Natural killer cell (primary cell): ENCODE results near the gene LCAT. TPM values are rescaled to one million over a fixed set of nuclear protein-coding genes. Genes with fewer than 3 reads are reported as not detected.

Experiments
- ATAC-seq, 3 donors: fragments of 150-1000 bp in 2 of 3; fragments of 200-7000 bp in 1 of 3; cut with Tn5 transposase; 1 replicate in 1 of 3; 2 replicates in 2 of 3; pipeline ENCODE4 v1.10.0; 2021; ENCODE audit warnings: mild to moderate bottlenecking in 2 of 3, moderate library complexity in 2 of 3
- DNase-seq, 2 donors: peaks; one replicate each; pipeline versions ENCODE4 v3.0.0 to v3.0.0-alpha.2; 2013 to 2021; ENCODE audit warnings: mixed read lengths in 1 of 2
- H3K27ac ChIP-seq: one replicate; pipeline ENCODE4 v1.5.1; 2013; ENCODE audit warnings: mild to moderate bottlenecking, low read length
- H3K27me3 ChIP-seq: one replicate; pipeline ENCODE4 v1.6.1; 2013; ENCODE audit warnings: low read length; ENCODE audit not compliant: control insufficient read depth, insufficient read depth
- H3K36me3 ChIP-seq: one replicate; pipeline ENCODE4 v1.6.1; 2013; ENCODE audit warnings: low read length; ENCODE audit not compliant: control insufficient read depth, insufficient read depth
- H3K4me1 ChIP-seq: one replicate; pipeline ENCODE4 v1.6.1; 2013; ENCODE audit warnings: low read length; ENCODE audit not compliant: control insufficient read depth, insufficient read depth
- H3K4me3 ChIP-seq: one replicate; pipeline ENCODE4 v1.5.1; 2013; ENCODE audit warnings: low read length
- H3K9me3 ChIP-seq: one replicate; pipeline ENCODE4 v1.6.1; 2013; ENCODE audit warnings: low read length; ENCODE audit not compliant: control insufficient read depth, insufficient read depth
- H3K27ac Mint-ChIP-seq, 2 donors: one replicate each; pipeline ENCODE4 v1.8.0; 2022; ENCODE audit warnings: mild to moderate bottlenecking in 2 of 2, mixed read lengths in 2 of 2, moderate library complexity in 1 of 2
- H3K27me3 Mint-ChIP-seq, 2 donors: one replicate each; pipeline ENCODE4 v1.8.0; 2022; ENCODE audit warnings: low read depth in 2 of 2, mixed read lengths in 2 of 2
- H3K36me3 Mint-ChIP-seq: one replicate; pipeline ENCODE4 v1.8.0; 2022; ENCODE audit warnings: mixed read lengths
- H3K4me1 Mint-ChIP-seq, 2 donors: one replicate each; pipeline ENCODE4 v1.8.0; 2022; ENCODE audit warnings: mixed read lengths in 2 of 2
- H3K4me3 Mint-ChIP-seq: one replicate; pipeline ENCODE4 v1.8.0; 2022; ENCODE audit warnings: mild to moderate bottlenecking, moderate library complexity, mixed read lengths
- H3K9me3 Mint-ChIP-seq, 2 donors: one replicate each; pipeline ENCODE4 v1.8.0; 2022; ENCODE audit warnings: mixed read lengths in 2 of 2
- CTCF ChIP-seq: fragments of 200-600 bp; IDR thresholded peaks from one replicate; pipeline ENCODE4 v1.8.0; 2022; ENCODE audit warnings: antibody characterized with exemption
- WGBS: methylation state at CpG from one replicate; pipeline ENCODE4 v1.1.7; 2013; ENCODE audit warnings: missing lambda C conversion rate; ENCODE audit not compliant: insufficient coverage; 5-methylcytosine and 5-hydroxymethylcytosine counted together
- intact Hi-C: fragments of 100-400 bp; cut with micrococcal nuclease; formaldehyde crosslinking; loops from one replicate; pipeline ENCODE4 v1.14.2; 2022
- total RNA-seq, 4 donors: library from RNA; stranded (reverse); fragments of 120-200 nt in 1 of 4; gene quantifications; one replicate each; pipeline versions ENCODE4 v1.2.3 to v1.2.4, GENCODE V29; 2013 to 2022

Gene LCAT
- total RNA-seq, 3 donors from 2014 or later (not counting 1 experiment from before 2014, with no cell fraction given), result 7.1 to 12.4 (median 11.5) TPM

- Histone ChIP-seq H3K36me3 (peaks cover 4% of the 10 kb centered on the region), H3K9me3 (no peaks in the 10 kb centered on the region), H3K4me1 (peaks cover 27% of the 10 kb centered on the region), H3K4me3 (peak overlapping the region; percentile 80), H3K27ac (no peak overlapping the region), H3K27me3 (no peaks in the 10 kb centered on the region)
- H3K27me3 Mint-ChIP-seq, result no peaks in the 10 kb centered on the region
- no peak for TF ChIP-seq CTCF
- H3K9me3 Mint-ChIP-seq, result no peaks in the 10 kb centered on the region
- ATAC-seq, result peak in 2 of 3 donors; percentile 9 to 15
- peak in 1 of 2 donors; percentile 51 for DNase-seq
- WGBS, result 14% methylated on average over 18 of the region's 18 CpGs
- H3K4me1 Mint-ChIP-seq, result peaks cover 22 to 27% of the 10 kb centered on the region in 2 donors
- peak overlapping the region; percentile 96 for H3K4me3 Mint-ChIP-seq
- H3K36me3 Mint-ChIP-seq, result no peaks in the 10 kb centered on the region
- intact Hi-C loops, result no loop called here
- H3K27ac Mint-ChIP-seq, result peak overlapping the region; percentile 73 to 89
Observed at GRCh38 chr16:67967183-67967957, 23.4 kb upstream of the LCAT start.

GRCh38 chr16:67966549-67967182 is 22.7 kb upstream of the LCAT start:
- DNase-seq, result no peak
- intact Hi-C loops, result no loop called here

GRCh38 chr16:67965668-67966548 is 22.0 kb upstream of the LCAT start:
- 95% methylated on average over 11 of the region's 11 CpGs for WGBS
- intact Hi-C loops, result no loop called here
- Mint-ChIP-seq H3K27me3 (no peaks in the 10 kb centered on the region), H3K4me3 (no peak overlapping the region), H3K36me3 (no peaks in the 10 kb centered on the region), H3K4me1 (peaks cover 22 to 27% of the 10 kb centered on the region in 2 donors), H3K27ac (no peak overlapping the region), H3K9me3 (no peaks in the 10 kb centered on the region)
- Histone ChIP-seq H3K27me3 (no peaks in the 10 kb centered on the region), H3K27ac (no peak overlapping the region), H3K9me3 (no peaks in the 10 kb centered on the region), H3K4me3 (no peak overlapping the region), H3K4me1 (peaks cover 27% of the 10 kb centered on the region), H3K36me3 (peaks cover 11% of the 10 kb centered on the region)
- no peak for TF ChIP-seq CTCF
- ATAC-seq, result no peak
- no peak for DNase-seq

More at GRCh38 chr16:67966549-67967182, 22.7 kb upstream of the LCAT start:
- peaks cover 4% of the 10 kb centered on the region for H3K36me3 ChIP-seq
- no peak overlapping the region for H3K4me3 ChIP-seq
- H3K4me1 ChIP-seq, result peaks cover 27% of the 10 kb centered on the region
- peaks cover 22 to 27% of the 10 kb centered on the region in 2 donors for H3K4me1 Mint-ChIP-seq
- H3K9me3 ChIP-seq, result no peaks in the 10 kb centered on the region
- peak overlapping the region; percentile 96 for H3K4me3 Mint-ChIP-seq
- H3K9me3 Mint-ChIP-seq, result no peaks in the 10 kb centered on the region
- no peak overlapping the region for H3K27ac ChIP-seq
- H3K27ac Mint-ChIP-seq, result peak overlapping the region in 1 of 2 donors; percentile 89
- no peaks in the 10 kb centered on the region for H3K27me3 Mint-ChIP-seq
- 97% methylated on average over 3 of the region's 3 CpGs for WGBS
- TF ChIP-seq CTCF, result no peak
- H3K27me3 ChIP-seq, result no peaks in the 10 kb centered on the region
- no peaks in the 10 kb centered on the region for H3K36me3 Mint-ChIP-seq
- no peak for ATAC-seq
